COLO829 (cell line): Measurements from ENCODE around the gene TPI1.
"Not testable (repeated sequence)": the region's sequence is repeated elsewhere in the genome, so short reads cannot be mapped to it uniquely, and the experiment has no call there.

Experiments
- DNase-seq: peaks from one replicate; pipeline ENCODE4 v3.0.0; 2012; ENCODE audit warnings: low spot score

Gene TPI1

GRCh38 chr12:6869049-6870021 lies 2.0 kb downstream of the TPI1 start:
- DNase-seq = peak; percentile 69

GRCh38 chr12:6870304-6870703 lies 3.0 kb downstream of the TPI1 start:
- DNase-seq = not testable (repeated sequence)

GRCh38 chr12:6871052-6871957 lies 4.0 kb downstream of the TPI1 start:
- DNase-seq = no peak

GRCh38 chr12:6872073-6873048 lies 5.0 kb downstream of the TPI1 start:
- DNase-seq = peak; percentile 66

- peak; percentile 92 for DNase-seq
Measured at GRCh38 chr12:6873094-6874014, 6.0 kb downstream of the TPI1 start, which contains the start of gene SPSB2. TSS of gene SPSB2 (minus strand) at chr12:6873303. CDS start at chr12:6872901, 402 bp downstream.

- DNase-seq = not testable (repeated sequence)
Measured at GRCh38 chr12:6874015-6874368, 6.7 kb downstream of the TPI1 start.

GRCh38 chr12:6879824-6880223 lies 12.5 kb downstream of the TPI1 start:
- DNase-seq = not testable (repeated sequence)

- DNase-seq = no peak
Measured at GRCh38 chr12:6883252-6883651, 15.9 kb downstream of the TPI1 start.

- DNase-seq = no peak
Measured at GRCh38 chr12:6883683-6884082, 16.4 kb downstream of the TPI1 start.

GRCh38 chr12:6884539-6884938 lies 17.2 kb downstream of the TPI1 start:
- no peak for DNase-seq

GRCh38 chr12:6886206-6886999 lies 19.1 kb downstream of the TPI1 start:
- not testable (repeated sequence) for DNase-seq

- DNase-seq = no peak
Measured at GRCh38 chr12:6887460-6887859, 20.1 kb downstream of the TPI1 start.

GRCh38 chr12:6888360-6888759 lies 21.0 kb downstream of the TPI1 start:
- DNase-seq = no peak

- DNase-seq = not testable (repeated sequence)
Measured at GRCh38 chr12:6888794-6889193, 21.5 kb downstream of the TPI1 start.

- DNase-seq = not testable (repeated sequence)
Measured at GRCh38 chr12:6889775-6890573, 22.6 kb downstream of the TPI1 start.

GRCh38 chr12:6890789-6891645 lies 23.7 kb downstream of the TPI1 start:
- DNase-seq = peak; percentile 94

- no peak for DNase-seq
Measured at GRCh38 chr12:6891646-6892001, 24.3 kb downstream of the TPI1 start.

GRCh38 chr12:6892683-6893082 lies 25.4 kb downstream of the TPI1 start:
- DNase-seq = not testable (repeated sequence)
